Mucosa of descending colon (tissue), 3 donors: ENCODE measurements around the gene HMOX1. TPM values are rescaled to one million over a fixed set of nuclear protein-coding genes. Genes with fewer than 3 reads are reported as not detected.

Source experiments
- ATAC-seq: fragments of 200-7000 bp; cut with Tn5 transposase; one replicate; pipeline ENCODE4 v1.9.1; 2020; ENCODE audit warnings: mild to moderate bottlenecking, moderate library complexity
- DNase-seq, 3 donors: peaks; one replicate each; pipeline ENCODE4 v3.0.0-alpha.2; 2020
- H3K36me3 ChIP-seq: fragments of 200-600 bp; one replicate; pipeline ENCODE4 v1.8.0; 2021; ENCODE audit warnings: low read depth, mild to moderate bottlenecking
- H3K4me1 ChIP-seq: fragments of 200-600 bp; one replicate; pipeline ENCODE4 v1.8.0; 2021; ENCODE audit warnings: low read depth, mild to moderate bottlenecking
- H3K4me3 ChIP-seq: fragments of 200-600 bp; one replicate; pipeline ENCODE4 v1.8.0; 2021; ENCODE audit warnings: mild to moderate bottlenecking
- H3K9me3 ChIP-seq: fragments of 200-600 bp; one replicate; pipeline ENCODE4 v1.8.0; 2021; ENCODE audit warnings: mild to moderate bottlenecking
- intact Hi-C, 2 donors: fragments of 100-400 bp; cut with DNase I in 1 of 2; cut with micrococcal nuclease in 1 of 2; formaldehyde crosslinking; loops; one replicate each; pipeline versions ENCODE4 v1.11.0 to v1.11.1; 2022; cut with DNase I, micrococcal nuclease
- microRNA-seq: library from miRNA; unstranded; fragments of <30 nt; microRNA quantifications from one replicate; pipeline ENCODE4, GENCODE V29; 2019
- total RNA-seq, 3 donors: library from RNA; stranded (reverse); fragmentation: NEBNext Ultra II Directional in 2 of 3; extraction: Animal tissue kit (Norgen Biotek cat#: 25700) in 2 of 3; gene quantifications; one replicate each; pipeline versions ENCODE4 v1.2.1 to v1.2.4, GENCODE V29; 2021 to 2023
- TF ChIP-seq, protein P1 (sequence below): fragments of 200-600 bp; IDR thresholded peaks from one replicate; pipeline ENCODE4 v1.8.0; 2022; ENCODE audit warnings: antibody characterized with exemption, mild to moderate bottlenecking
- donor health status: DM: no; HTN: no; CAD: no; lungs with moderate emphysema.
- donor health status: DM: no; HTN: no; CAD: no.
- donor health status: DM: no; HTN: yes; CAD: no.

HMOX1 gene
- total RNA-seq, 3 donors from 2014 or later = 33.8 to 71.4 (median 55.5) TPM

DNA sequence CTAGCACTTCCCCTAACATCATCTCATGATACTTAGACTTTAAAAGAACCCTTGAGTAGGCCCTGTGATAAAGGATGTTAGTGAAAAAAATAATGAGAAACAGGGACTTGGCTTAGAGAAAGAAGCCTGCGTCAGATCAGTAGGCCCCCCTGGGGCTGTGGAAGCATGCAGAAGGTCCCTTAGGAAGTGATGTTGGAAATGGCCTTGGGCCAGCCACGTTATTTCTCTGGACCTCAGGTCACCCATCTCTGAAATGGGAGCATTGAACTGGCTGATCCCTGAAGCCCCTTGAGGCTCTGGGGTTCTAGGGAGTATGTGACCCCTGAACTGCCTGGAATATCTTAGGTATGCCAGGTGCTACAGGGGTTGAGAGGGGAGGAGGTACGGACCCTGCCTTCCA is 59.2 kb downstream of the HMOX1 start:
- Histone ChIP-seq H3K36me3 (no peaks in the 10 kb centered on the region), H3K4me3 (no peak overlapping the region), H3K4me1 (no peaks in the 10 kb centered on the region), H3K9me3 (no peaks in the 10 kb centered on the region)
- DNase-seq = no peak
- ATAC-seq = no peak
- intact Hi-C loops = loop anchor here in 1 of 2 donors (10.0 kb wide), 1 partner anchor 135 kb away; no protein-coding TSS in a partner anchor
- TF ChIP-seq, protein P1, sequence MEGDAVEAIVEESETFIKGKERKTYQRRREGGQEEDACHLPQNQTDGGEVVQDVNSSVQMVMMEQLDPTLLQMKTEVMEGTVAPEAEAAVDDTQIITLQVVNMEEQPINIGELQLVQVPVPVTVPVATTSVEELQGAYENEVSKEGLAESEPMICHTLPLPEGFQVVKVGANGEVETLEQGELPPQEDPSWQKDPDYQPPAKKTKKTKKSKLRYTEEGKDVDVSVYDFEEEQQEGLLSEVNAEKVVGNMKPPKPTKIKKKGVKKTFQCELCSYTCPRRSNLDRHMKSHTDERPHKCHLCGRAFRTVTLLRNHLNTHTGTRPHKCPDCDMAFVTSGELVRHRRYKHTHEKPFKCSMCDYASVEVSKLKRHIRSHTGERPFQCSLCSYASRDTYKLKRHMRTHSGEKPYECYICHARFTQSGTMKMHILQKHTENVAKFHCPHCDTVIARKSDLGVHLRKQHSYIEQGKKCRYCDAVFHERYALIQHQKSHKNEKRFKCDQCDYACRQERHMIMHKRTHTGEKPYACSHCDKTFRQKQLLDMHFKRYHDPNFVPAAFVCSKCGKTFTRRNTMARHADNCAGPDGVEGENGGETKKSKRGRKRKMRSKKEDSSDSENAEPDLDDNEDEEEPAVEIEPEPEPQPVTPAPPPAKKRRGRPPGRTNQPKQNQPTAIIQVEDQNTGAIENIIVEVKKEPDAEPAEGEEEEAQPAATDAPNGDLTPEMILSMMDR = no peak

DNA sequence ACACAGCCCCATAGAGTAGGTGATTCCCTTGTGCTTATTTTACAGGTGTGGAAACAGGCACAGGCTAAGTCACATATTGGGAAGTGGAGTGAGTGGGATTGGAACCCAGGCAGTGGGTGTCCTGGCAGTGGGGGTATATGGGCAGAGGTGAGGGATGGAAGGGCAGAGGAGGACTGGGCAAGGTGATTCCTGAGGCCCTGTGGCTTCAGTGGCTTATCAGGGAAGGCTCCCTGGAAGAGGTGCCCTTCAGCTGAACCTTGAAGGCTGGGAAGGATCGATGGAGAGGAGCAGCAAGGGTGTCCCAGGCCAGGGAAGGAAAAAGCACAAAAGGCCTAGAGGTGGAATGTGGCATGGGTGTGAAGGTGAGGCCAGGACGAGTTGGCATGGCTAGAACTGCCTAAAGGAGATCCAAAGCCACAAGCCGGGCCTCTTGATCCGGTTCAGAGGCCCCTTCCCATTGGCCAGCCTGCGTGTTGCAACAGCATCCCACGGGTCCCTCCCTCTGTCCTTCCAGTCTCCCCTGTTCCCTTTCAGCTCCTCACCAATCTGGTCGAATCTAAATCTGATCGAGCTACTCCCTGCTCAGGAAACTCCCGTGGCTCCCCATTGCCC is 60.7 kb downstream of the HMOX1 start:
- Histone ChIP-seq H3K4me1 (no peaks in the 10 kb centered on the region), H3K9me3 (no peaks in the 10 kb centered on the region), H3K4me3 (no peak overlapping the region), H3K36me3 (no peaks in the 10 kb centered on the region)
- ATAC-seq (no peak), DNase-seq (no peak)
- TF ChIP-seq, protein P1 = no peak
- intact Hi-C loops = loop anchor here in 1 of 2 donors (10.0 kb wide), 1 partner anchor 133 kb away; no protein-coding TSS in a partner anchor

DNA sequence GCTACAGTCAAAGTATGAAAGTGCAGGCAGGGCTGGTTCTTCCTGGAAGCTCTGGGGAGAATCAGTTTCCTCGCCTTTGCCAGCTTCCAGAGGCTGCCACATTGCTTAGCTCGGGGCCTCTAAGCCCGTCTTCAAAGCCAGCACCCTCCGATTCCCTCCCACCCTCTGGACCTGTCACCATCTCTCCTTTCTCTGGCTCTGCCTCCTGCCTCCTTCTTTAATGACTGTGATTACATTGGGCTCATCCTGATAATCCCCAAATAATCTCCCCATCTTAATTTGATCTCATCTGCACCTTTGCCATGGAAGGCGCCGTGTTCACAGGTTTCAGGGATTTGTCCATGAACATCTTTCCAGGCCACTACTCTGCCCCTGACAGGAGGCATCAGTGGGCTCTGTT is 61.6 kb downstream of the HMOX1 start:
- H3K36me3 ChIP-seq = no peaks in the 10 kb centered on the region
- no peaks in the 10 kb centered on the region for H3K9me3 ChIP-seq
- peaks cover under 1% of the 10 kb centered on the region for H3K4me1 ChIP-seq
- no peak for DNase-seq
- no peak for ATAC-seq
- H3K4me3 ChIP-seq = no peak overlapping the region
- intact Hi-C loops = loop anchor here in 1 of 2 donors (10.0 kb wide), 1 partner anchor 132 kb away; no protein-coding TSS in a partner anchor
- TF ChIP-seq, protein P1 = no peak

DNA sequence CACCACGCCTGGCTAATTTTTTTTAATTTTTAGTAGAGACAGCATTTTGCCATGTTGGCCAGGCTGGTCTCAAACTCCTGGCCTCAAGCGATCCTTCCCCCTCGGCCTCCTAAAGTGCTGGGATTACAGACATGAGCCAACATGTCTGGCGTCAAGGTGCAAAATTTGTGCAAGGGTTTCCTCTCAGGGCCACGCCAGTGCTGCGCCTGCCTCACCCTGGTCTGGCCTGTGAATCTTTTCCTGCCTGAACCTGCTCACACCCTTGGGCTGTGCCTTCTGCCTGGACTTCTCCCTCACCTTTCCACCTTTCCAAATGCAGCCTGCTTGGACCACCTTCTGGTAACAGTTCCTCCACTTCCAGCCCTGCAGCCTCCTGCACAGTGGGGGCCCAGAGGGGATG is 62.4 kb downstream of the HMOX1 start:
- Histone ChIP-seq H3K9me3 (no peaks in the 10 kb centered on the region), H3K36me3 (no peaks in the 10 kb centered on the region), H3K4me3 (no peak overlapping the region), H3K4me1 (peaks cover 9% of the 10 kb centered on the region)
- TF ChIP-seq, protein P1 = no peak
- intact Hi-C loops = loop anchor here in 1 of 2 donors (10.0 kb wide), 1 partner anchor 131 kb away; no protein-coding TSS in a partner anchor
- ATAC-seq (no peak), DNase-seq (no peak)

Small RNA genes within 50 kb of the gene (microRNA-seq; reads per million reads assigned to microRNA genes)
- gene MIR3909 (7.2 reads per million, percentile 29 among the genes with 10 or more reads in this experiment), gene MIR6069 (not detected)

Other genes with a start within 250 kb of the HMOX1 start
- gene HMGXB4, start 123.6 kb upstream of the HMOX1 start, total RNA-seq = 10 to 100 TPM; 18.1 to 21.7 (median 21.6) TPM
- gene TOM1, start 81.2 kb upstream of the HMOX1 start, total RNA-seq = 10 to 100 TPM; 59.8 to 74.7 (median 60.2) TPM
- gene MCM5, start 19.0 kb downstream of the HMOX1 start, total RNA-seq = 10 to 100 TPM; 18.5 to 45.2 (median 30.3) TPM
- gene RASD2, start 159.7 kb downstream of the HMOX1 start, total RNA-seq = 10 to 100 TPM; 11.7 to 34.0 (median 19.2) TPM
- 10 to 100 TPM in 2 of 3 donors, 1 to 10 TPM in 1; 2.1 to 17.2 (median 13.4) TPM for gene MB, start 236.2 kb downstream of the HMOX1 start, total RNA-seq